ENCODE measurements around the gene ATOSA.

Gene ATOSA

DNA sequence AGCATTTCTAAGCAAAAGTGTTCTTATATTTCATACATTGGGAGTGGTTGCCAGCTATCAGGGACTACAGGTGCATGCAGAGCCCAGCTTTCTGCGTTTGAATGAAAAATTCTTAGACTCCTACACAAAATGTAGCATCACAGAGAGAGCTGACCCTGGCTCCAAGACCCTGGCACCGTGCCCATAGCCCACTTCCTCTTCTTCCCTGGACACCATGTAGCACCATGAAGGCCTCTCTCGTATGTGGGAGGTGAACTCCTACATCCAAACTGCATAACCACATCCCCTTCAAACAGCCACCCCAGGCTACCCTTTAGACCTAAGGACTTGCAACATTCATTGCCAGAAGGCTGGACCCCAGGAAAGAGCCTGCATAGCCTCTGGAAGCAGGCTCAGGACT, 35.8 kb upstream of the ATOSA start:
- TF ChIP-seq POLR2AphosphoS5 (IDR thresholded peaks at IDR 0.05; ENCODE audit: low read depth, low read length) (no peak), FOXP2 (optimal IDR thresholded peaks at IDR 0.05; ENCODE audit: borderline replicate concordance, extremely low read depth, extremely low read length, insufficient read depth) (no peak), SIN3A (IDR thresholded peaks at IDR 0.05; ENCODE audit: borderline replicate concordance, insufficient read depth, low read length) (no peak), TAF1 (IDR thresholded peaks at IDR 0.05; ENCODE audit: borderline replicate concordance, insufficient read depth, low read length) (no peak)
- TF ChIP-seq, protein P1, sequence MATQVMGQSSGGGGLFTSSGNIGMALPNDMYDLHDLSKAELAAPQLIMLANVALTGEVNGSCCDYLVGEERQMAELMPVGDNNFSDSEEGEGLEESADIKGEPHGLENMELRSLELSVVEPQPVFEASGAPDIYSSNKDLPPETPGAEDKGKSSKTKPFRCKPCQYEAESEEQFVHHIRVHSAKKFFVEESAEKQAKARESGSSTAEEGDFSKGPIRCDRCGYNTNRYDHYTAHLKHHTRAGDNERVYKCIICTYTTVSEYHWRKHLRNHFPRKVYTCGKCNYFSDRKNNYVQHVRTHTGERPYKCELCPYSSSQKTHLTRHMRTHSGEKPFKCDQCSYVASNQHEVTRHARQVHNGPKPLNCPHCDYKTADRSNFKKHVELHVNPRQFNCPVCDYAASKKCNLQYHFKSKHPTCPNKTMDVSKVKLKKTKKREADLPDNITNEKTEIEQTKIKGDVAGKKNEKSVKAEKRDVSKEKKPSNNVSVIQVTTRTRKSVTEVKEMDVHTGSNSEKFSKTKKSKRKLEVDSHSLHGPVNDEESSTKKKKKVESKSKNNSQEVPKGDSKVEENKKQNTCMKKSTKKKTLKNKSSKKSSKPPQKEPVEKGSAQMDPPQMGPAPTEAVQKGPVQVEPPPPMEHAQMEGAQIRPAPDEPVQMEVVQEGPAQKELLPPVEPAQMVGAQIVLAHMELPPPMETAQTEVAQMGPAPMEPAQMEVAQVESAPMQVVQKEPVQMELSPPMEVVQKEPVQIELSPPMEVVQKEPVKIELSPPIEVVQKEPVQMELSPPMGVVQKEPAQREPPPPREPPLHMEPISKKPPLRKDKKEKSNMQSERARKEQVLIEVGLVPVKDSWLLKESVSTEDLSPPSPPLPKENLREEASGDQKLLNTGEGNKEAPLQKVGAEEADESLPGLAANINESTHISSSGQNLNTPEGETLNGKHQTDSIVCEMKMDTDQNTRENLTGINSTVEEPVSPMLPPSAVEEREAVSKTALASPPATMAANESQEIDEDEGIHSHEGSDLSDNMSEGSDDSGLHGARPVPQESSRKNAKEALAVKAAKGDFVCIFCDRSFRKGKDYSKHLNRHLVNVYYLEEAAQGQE (IDR thresholded peaks at IDR 0.05; ENCODE audit: insufficient read depth in 1 of 2, low read depth in 2 of 2, low read length in 2 of 2): no peak

DNA sequence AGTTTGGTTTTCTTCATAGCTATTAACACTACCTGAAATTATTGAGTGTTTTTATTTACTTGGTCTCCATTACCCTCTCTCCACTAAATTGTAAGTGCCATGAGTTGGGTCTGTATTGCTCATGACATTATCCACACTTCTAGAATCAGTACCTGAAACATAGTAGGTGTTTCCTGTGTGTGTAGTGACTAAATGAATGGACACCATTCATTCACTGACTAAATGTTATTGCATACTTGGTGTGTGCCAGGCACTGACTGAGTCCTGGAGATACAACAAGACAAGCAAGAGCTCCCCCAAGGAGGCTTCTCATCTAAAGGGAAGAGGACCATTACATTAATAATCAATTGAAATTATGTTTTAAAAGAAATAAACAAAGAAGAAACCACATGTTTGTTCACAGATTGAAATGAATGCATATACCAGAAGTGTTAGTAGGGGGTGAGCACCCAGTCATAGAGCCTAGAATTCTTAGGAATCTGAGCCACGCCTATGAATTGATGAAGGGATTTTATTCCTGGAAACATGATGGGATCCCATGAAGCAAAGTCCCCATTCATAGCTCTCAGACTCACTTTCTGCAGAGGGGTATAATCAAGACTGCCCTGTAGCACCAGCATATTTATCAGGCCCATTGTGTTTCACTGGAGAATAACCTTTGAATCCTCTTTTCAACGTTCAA, 31.7 kb upstream of the ATOSA start:
- TF ChIP-seq FOXP2 (optimal IDR thresholded peaks at IDR 0.05; ENCODE audit: borderline replicate concordance, extremely low read depth, extremely low read length, insufficient read depth) (no peak), POLR2AphosphoS5 (IDR thresholded peaks at IDR 0.05; ENCODE audit: low read depth, low read length) (no peak), SIN3A (IDR thresholded peaks at IDR 0.05; ENCODE audit: borderline replicate concordance, insufficient read depth, low read length) (no peak), TAF1 (IDR thresholded peaks at IDR 0.05; ENCODE audit: borderline replicate concordance, insufficient read depth, low read length) (no peak)
- TF ChIP-seq, protein P1 (IDR thresholded peaks at IDR 0.05; ENCODE audit: insufficient read depth in 1 of 2, low read depth in 2 of 2, low read length in 2 of 2): no peak

- TF ChIP-seq, protein P1 (IDR thresholded peaks at IDR 0.05; ENCODE audit: insufficient read depth in 1 of 2, low read depth in 2 of 2, low read length in 2 of 2): no peak
- no peak for TF ChIP-seq TAF1 (IDR thresholded peaks at IDR 0.05; ENCODE audit: borderline replicate concordance, insufficient read depth, low read length)
- no peak for TF ChIP-seq POLR2AphosphoS5 (IDR thresholded peaks at IDR 0.05; ENCODE audit: low read depth, low read length)
- no peak for TF ChIP-seq FOXP2 (optimal IDR thresholded peaks at IDR 0.05; ENCODE audit: borderline replicate concordance, extremely low read depth, extremely low read length, insufficient read depth)
- no peak for TF ChIP-seq SIN3A (IDR thresholded peaks at IDR 0.05; ENCODE audit: borderline replicate concordance, insufficient read depth, low read length)
Measured at GRCh38 chr15:52710050-52710707, 31.0 kb upstream of the ATOSA start.

DNA sequence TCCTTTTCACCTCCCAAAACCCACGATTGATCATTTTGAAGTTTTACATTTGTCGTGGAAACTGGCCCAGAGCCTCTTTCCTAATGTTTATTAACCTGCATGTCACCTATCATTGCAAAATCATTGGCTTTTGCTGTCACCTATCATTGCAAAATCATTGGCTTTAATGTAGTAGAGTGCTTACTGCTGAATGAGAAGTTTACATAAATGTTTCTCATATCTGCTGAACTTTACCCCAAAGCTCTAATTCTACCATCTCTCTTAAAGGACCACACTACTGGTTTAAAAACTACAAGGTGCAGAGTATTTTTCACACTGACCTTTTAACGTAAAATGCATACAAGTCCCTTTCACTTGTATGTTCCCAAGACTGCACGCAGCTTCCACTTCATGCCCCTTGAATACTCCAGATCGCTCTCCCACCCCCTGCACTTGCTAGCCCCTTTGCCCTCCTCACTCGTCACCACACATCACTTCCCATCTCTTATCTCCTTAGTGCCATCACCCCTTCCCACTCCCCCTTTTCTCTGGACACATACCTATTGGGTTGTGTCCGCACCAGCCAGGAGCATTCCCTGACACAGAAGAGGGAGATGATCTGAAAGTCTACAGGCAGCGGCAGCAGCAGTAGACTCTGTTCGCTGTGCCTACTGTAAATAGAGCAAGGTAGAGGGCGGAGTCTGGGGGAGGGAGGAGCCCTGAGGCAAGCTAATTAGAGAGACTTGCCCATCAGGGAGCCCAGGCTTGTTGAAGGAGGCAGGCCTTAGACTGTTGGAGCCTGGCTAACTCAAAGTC, 30.2 kb upstream of the ATOSA start:
- TF ChIP-seq SIN3A (IDR thresholded peaks at IDR 0.05; ENCODE audit: borderline replicate concordance, insufficient read depth, low read length): no peak

- TF ChIP-seq SIN3A (IDR thresholded peaks at IDR 0.05; ENCODE audit: borderline replicate concordance, insufficient read depth, low read length) (no peak), TAF1 (IDR thresholded peaks at IDR 0.05; ENCODE audit: borderline replicate concordance, insufficient read depth, low read length) (no peak)
- TF ChIP-seq, protein P1 (IDR thresholded peaks at IDR 0.05; ENCODE audit: insufficient read depth in 1 of 2, low read depth in 2 of 2, low read length in 2 of 2): no peak
Measured at GRCh38 chr15:52706091-52706490, 26.9 kb upstream of the ATOSA start.
